H1 (cell line): ENCODE measurements around the gene FGD4. TPM values are rescaled to one million over a fixed set of nuclear protein-coding genes. Genes with fewer than 3 reads are reported as not detected.

Source experiments
- CTCF ChIA-PET: fragments of 300-600 bp; sonication (Branson Sonifier 250); formaldehyde crosslinking; loops from one replicate; lab custom pipeline; 2021; ENCODE audit not compliant: partially characterized antibody; lab: Charles Lee
- POLR2A ChIA-PET: fragments of 300-600 bp; sonication (Branson Sonifier 250); formaldehyde crosslinking; loops from one replicate; lab custom pipeline; 2021; ENCODE audit warnings: inconsistent platforms; ENCODE audit not compliant: partially characterized antibody; lab: Charles Lee
- DNase-seq, 2 experiments: peaks; one replicate each; pipeline versions ENCODE4 v3.0.0 to v3.0.0-alpha.2; 2010 to 2022; ENCODE audit warnings: low spot score in 2 of 2, low read depth in 1 of 2, mixed read lengths in 1 of 2
- FAIRE-seq: peaks from 2 replicates; lab custom pipeline; 2011; peaks lifted over from hg19 to GRCh38; lab: Jason Lieb, UNC
- H2AFZ ChIP-seq: 2 replicates; pipeline ENCODE4 v1.8.1; 2012; ENCODE audit warnings: low read length, inconsistent platforms
- H2AK5ac ChIP-seq: 2 replicates; pipeline ENCODE4 v1.6.1; 2013; ENCODE audit warnings: low read depth, low read length
- H2BK120ac ChIP-seq: replicated peaks from 2 replicates; pipeline ENCODE3; 2013; ENCODE audit warnings: low read depth, low read length, inconsistent platforms
- H2BK12ac ChIP-seq: 2 replicates; pipeline ENCODE4 v1.6.1; 2013; ENCODE audit warnings: low read depth, low read length
- H2BK15ac ChIP-seq: 2 replicates; pipeline ENCODE4 v1.6.1; 2013; ENCODE audit warnings: low read length
- H2BK20ac ChIP-seq: 2 replicates; pipeline ENCODE4 v1.6.1; 2013; ENCODE audit warnings: low read length
- H2BK5ac ChIP-seq: 2 replicates; pipeline ENCODE4 v1.6.1; 2013; ENCODE audit warnings: low read depth, low read length
- H3K14ac ChIP-seq: 2 replicates; pipeline ENCODE4 v1.6.1; 2013; ENCODE audit warnings: inconsistent platforms; ENCODE audit not compliant: insufficient read length
- H3K18ac ChIP-seq: 2 replicates; pipeline ENCODE4 v1.6.1; 2013; ENCODE audit warnings: low read length; ENCODE audit errors: extremely low read depth
- H3K23ac ChIP-seq: 2 replicates; pipeline ENCODE4 v1.6.1; 2013; ENCODE audit warnings: inconsistent platforms; ENCODE audit not compliant: insufficient read length
- H3K23me2 ChIP-seq: 2 replicates; pipeline ENCODE4 v1.6.1; 2013; ENCODE audit warnings: low read depth, low read length
- H3K27ac ChIP-seq: 2 replicates; pipeline ENCODE4 v1.6.1; 2011; ENCODE audit warnings: low read depth, low read length, inconsistent platforms
- H3K27me3 ChIP-seq, 4 experiments: replicated peaks in 1 of 4; 1 replicate in 1 of 4; 2 replicates in 3 of 4; pipeline versions ENCODE4 v1.6.1 to v1.8.1; 2011 to 2013; ENCODE audit warnings: low read length in 3 of 4, mild to moderate bottlenecking in 3 of 4, inconsistent platforms in 2 of 4, mixed read lengths in 2 of 4, moderate library complexity in 1 of 4; ENCODE audit not compliant: control insufficient read depth in 3 of 4, insufficient read depth in 3 of 4; ENCODE audit errors: extremely low read depth in 1 of 4
- H3K36me3 ChIP-seq, 4 experiments: 2 replicates each; pipeline versions ENCODE4 v1.6.1 to v1.8.1; 2011 to 2013; ENCODE audit warnings: mild to moderate bottlenecking in 4 of 4, low read length in 3 of 4, moderate library complexity in 2 of 4, control low read depth in 1 of 4, inconsistent platforms in 1 of 4; ENCODE audit not compliant: insufficient read depth in 4 of 4, control insufficient read depth in 2 of 4
- H3K4ac ChIP-seq: replicated peaks from 2 replicates; pipeline ENCODE3; 2013; ENCODE audit warnings: low read length, low read depth, mixed read lengths, inconsistent platforms; ENCODE audit not compliant: insufficient read length
- H3K4me1 ChIP-seq, 4 experiments: replicated peaks in 1 of 4; 1 replicate in 1 of 4; 2 replicates in 3 of 4; pipeline versions ENCODE4 v1.6.1 to v1.8.1; 2011 to 2013; ENCODE audit warnings: low read length in 3 of 4, inconsistent platforms in 2 of 4, mixed read lengths in 1 of 4; ENCODE audit not compliant: insufficient read depth in 4 of 4, control insufficient read depth in 3 of 4
- H3K4me2 ChIP-seq, 2 experiments: 2 replicates each; pipeline versions ENCODE4 v1.6.1 to v1.8.1; 2011 to 2013; ENCODE audit warnings: low read depth in 2 of 2, low read length in 2 of 2, control low read depth in 1 of 2, inconsistent platforms in 1 of 2, mild to moderate bottlenecking in 1 of 2; ENCODE audit not compliant: insufficient read depth in 1 of 2
- H3K4me3 ChIP-seq, 4 experiments: fragments of 200-600, 300-600 bp in 1 of 4; sonication (generic), shearing (Covaris generic), sonication (Bioruptor Twin) in 1 of 4; 2 replicates each; pipeline versions ENCODE4 v1.5.1 to v1.8.1; 2011 to 2016; ENCODE audit warnings: low read length in 4 of 4, low read depth in 3 of 4, control low read depth in 2 of 4, inconsistent platforms in 2 of 4, mild to moderate bottlenecking in 2 of 4, mixed read lengths in 1 of 4, moderate library complexity in 1 of 4; ENCODE audit not compliant: insufficient read depth in 2 of 4; ENCODE audit errors: extremely low read depth in 1 of 4
- H3K56ac ChIP-seq: replicated peaks from 2 replicates; pipeline ENCODE3; 2013; ENCODE audit warnings: low read depth, mild to moderate bottlenecking, mixed read lengths, low read length, inconsistent platforms; ENCODE audit not compliant: insufficient read length
- H3K79me1 ChIP-seq: 2 replicates; pipeline ENCODE4 v1.6.1; 2013; ENCODE audit warnings: low read depth, low read length, control low read depth
- H3K79me2 ChIP-seq, 2 experiments: 2 replicates each; pipeline versions ENCODE4 v1.6.1 to v1.8.1; 2012 to 2013; ENCODE audit warnings: low read length in 2 of 2, mild to moderate bottlenecking in 2 of 2, inconsistent platforms in 1 of 2; ENCODE audit not compliant: insufficient read depth in 2 of 2, control insufficient read depth in 1 of 2
- H3K9ac ChIP-seq, 4 experiments: replicated peaks in 1 of 4; 1 replicate in 1 of 4; 2 replicates in 3 of 4; pipeline versions ENCODE4 v1.6.1 to v1.8.1; 2011 to 2013; ENCODE audit warnings: low read depth in 3 of 4, low read length in 3 of 4, control low read depth in 2 of 4, mild to moderate bottlenecking in 2 of 4, moderate library complexity in 2 of 4, inconsistent platforms in 1 of 4; ENCODE audit errors: extremely low read depth in 1 of 4
- H3K9me3 ChIP-seq, 2 experiments: 2 replicates each; pipeline versions ENCODE4 v1.6.1 to v1.8.1; 2012 to 2013; ENCODE audit warnings: mild to moderate bottlenecking in 2 of 2, moderate library complexity in 2 of 2, control low read depth in 1 of 2, inconsistent platforms in 1 of 2, low read depth in 1 of 2, low read length in 1 of 2, mixed read lengths in 1 of 2; ENCODE audit not compliant: insufficient read depth in 2 of 2
- H4K20me1 ChIP-seq, 2 experiments: replicated peaks in 1 of 2; 2 replicates each; pipeline versions ENCODE3 to v1.8.1; 2011 to 2013; ENCODE audit warnings: inconsistent platforms in 2 of 2, low read length in 2 of 2, mild to moderate bottlenecking in 1 of 2; ENCODE audit not compliant: insufficient read depth in 2 of 2, control insufficient read depth in 1 of 2
- H4K5ac ChIP-seq: 2 replicates; pipeline ENCODE4 v1.6.1; 2013; ENCODE audit warnings: low read length, low read depth, mixed read lengths, inconsistent platforms; ENCODE audit not compliant: insufficient read length
- H4K8ac ChIP-seq: 2 replicates; pipeline ENCODE4 v1.8.0; 2013; ENCODE audit warnings: mild to moderate bottlenecking, moderate library complexity, low read length, inconsistent platforms; ENCODE audit not compliant: insufficient read depth; ENCODE audit errors: extremely low read depth
- H4K91ac ChIP-seq: replicated peaks from 2 replicates; pipeline ENCODE3; 2013; ENCODE audit warnings: low read length, mixed read lengths, inconsistent platforms; ENCODE audit not compliant: insufficient read length
- CHD2 ChIP-seq: IDR thresholded peaks from 2 replicates; pipeline ENCODE4 v1.6.1; 2012; ENCODE audit warnings: low read length, improper control_type of control experiment
- CREB1 ChIP-seq: IDR thresholded peaks from 2 replicates; pipeline ENCODE4 v1.6.1; 2012; ENCODE audit warnings: inconsistent platforms
- EGR1 ChIP-seq: IDR thresholded peaks from 2 replicates; pipeline ENCODE4 v1.6.1; 2011; ENCODE audit warnings: low read depth, low read length, borderline replicate concordance
- GABPA ChIP-seq: IDR thresholded peaks from 2 replicates; pipeline ENCODE4 v1.6.1; 2011; ENCODE audit warnings: mild to moderate bottlenecking, low read length, moderate library complexity, borderline replicate concordance; ENCODE audit not compliant: insufficient read depth
- JUND ChIP-seq: IDR thresholded peaks from 2 replicates; pipeline ENCODE4 v1.6.1; 2011; ENCODE audit warnings: mild to moderate bottlenecking, improper control_type of control experiment, low read length
- KDM4A ChIP-seq: IDR thresholded peaks from one replicate; pipeline ENCODE4 v1.7.1; 2012; ENCODE audit warnings: low read depth, mild to moderate bottlenecking, moderate library complexity, low read length, inconsistent platforms; ENCODE audit not compliant: severe bottlenecking
- KDM5A ChIP-seq: fragments of 200-600 bp; IDR thresholded peaks from 2 replicates; pipeline ENCODE4 v1.7.1; 2012; ENCODE audit warnings: mild to moderate bottlenecking, low read length, inconsistent platforms, mixed read lengths
- MAFK ChIP-seq: IDR thresholded peaks from 2 replicates; pipeline ENCODE4 v1.6.1; 2012; ENCODE audit warnings: low read depth, mild to moderate bottlenecking, improper control_type of control experiment, low read length
- SIRT6 ChIP-seq: IDR thresholded peaks from one replicate; pipeline ENCODE4 v1.7.1; 2012; ENCODE audit warnings: low read length, inconsistent platforms
- SRF ChIP-seq: IDR thresholded peaks from 2 replicates; pipeline ENCODE4 v1.6.1; 2011; ENCODE audit warnings: mild to moderate bottlenecking, low read depth, low read length, moderate library complexity
- WGBS, 2 experiments: shearing (Covaris generic) in 1 of 2; methylation state at CpG; one replicate each; pipeline versions ENCODE4 v1.1.6 to v1.1.7; 2013 to 2015; ENCODE audit warnings: low lambda C conversion rate in 2 of 2, mixed read lengths in 2 of 2, inconsistent platforms in 1 of 2, low coverage in 1 of 2, missing lambda C conversion rate in 1 of 2; ENCODE audit not compliant: insufficient replicate concordance in 2 of 2, insufficient coverage in 1 of 2, insufficient read length in 1 of 2; ENCODE audit errors: extremely low coverage in 1 of 2, missing lambda C conversion rate in 1 of 2; 5-methylcytosine and 5-hydroxymethylcytosine counted together
- polyA plus RNA-seq, 7 experiments: library from polyadenylated mRNA; depleted of rRNA in 3 of 7; stranded (reverse) in 5 of 7; unstranded in 2 of 7; fragments of >200 nt in 5 of 7; fragments of 200-250 nt in 2 of 7; gene quantifications; 1 replicate in 5 of 7; 2 replicates in 1 of 7; 4 replicates in 1 of 7; pipeline versions ENCODE4 v1.2.1 to v1.2.3, GENCODE V29; 2011 to 2013; ENCODE audit warnings: missing spikeins in 2 of 7, mixed read lengths in 2 of 7
- total RNA-seq: library from RNA; stranded (reverse); fragmentation: NEBNext Ultra II Directional; extraction: Animal tissue kit (Norgen Biotek cat#: 25700); gene quantifications from 2 replicates; pipeline ENCODE4 v1.2.1, GENCODE V29; 2021

Gene FGD4
- total and polyA plus RNA-seq, 2 of the 8 experiments (the other 6 are each of a cell fraction or from before 2014, with no cell fraction given), result 8.5 to 48.2 TPM

GRCh38 chr12:32502693-32503502 lies 103.5 kb downstream of the FGD4 start:
- Histone ChIP-seq H3K79me2 (peaks cover 7 to 87% of the 10 kb centered on the region in 2 experiments), H3K18ac (no peak overlapping the region; the same call in 1 of the 2 replicates), H3K23me2 (no peaks in the 10 kb centered on the region), H2BK5ac (no peak overlapping the region), H3K36me3 (no peaks in the 10 kb centered on the region), H2BK120ac (no peak overlapping the region), H3K9ac (0 out of 7 replicates have a peak overlapping the region, but pooled peaks of 1 of the 4 experiments have one; percentile 9), H3K14ac (no peak overlapping the region), H4K91ac (no peak overlapping the region), H3K27ac (no peak overlapping the region), H3K79me1 (peaks cover 6% of the 10 kb centered on the region), H3K4ac (no peak overlapping the region), H3K9me3 (no peaks in the 10 kb centered on the region), H2BK15ac (no peak overlapping the region), H4K5ac (no peak overlapping the region), H4K8ac (no peak overlapping the region), H2BK20ac (no peak overlapping the region), H4K20me1 (peaks cover 12 to 18% of the 10 kb centered on the region in 2 experiments), H3K27me3 (no peaks in the 10 kb centered on the region), H2BK12ac (no peak overlapping the region), H3K56ac (no peak overlapping the region), H2AK5ac (no peak overlapping the region), H3K23ac (no peak overlapping the region), H3K4me2 (peak overlapping the region; percentile 49 to 63), H3K4me1 (peaks cover 3 to 28% (median 22%) of the 10 kb centered on the region in 4 experiments; a peak in 6 of 7 replicates), H2AFZ (no peak overlapping the region), H3K4me3 (peak overlapping the region; percentile 15 to 52 (median 26); a peak in 5 of 8 replicates)
- 49% methylated on average over 3 of the region's 3 CpGs; no CpG with 5 or more reads in 1 of the 2 experiments for WGBS, 2 experiments
- FAIRE-seq, result peak; percentile 58
- DNase-seq, result no peak
- ChIA-PET CTCF (interaction anchor here (0.5 to 1.6 kb wide), 2 partner anchors 47 to 701 kb away, joined by 3 read pairs; no protein-coding TSS in a partner anchor), POLR2A (interaction anchor here (1.2 to 1.5 kb wide), 5 partner anchors 9 to 111 kb away, joined by 3 to 6 read pairs (median 4); no protein-coding TSS in a partner anchor)
- TF ChIP-seq KDM5A (no peak), SIRT6 (no peak), GABPA (no peak), JUND (no peak), CHD2 (no peak), MAFK (no peak), CREB1 (no peak), KDM4A (no peak), EGR1 (no peak), SRF (no peak)
